Stimulated activated CD4-positive, alpha-beta T cell treated with anti-CD3 and anti-CD28 coated beads, Interleukin-4, amount 100 ng/mL, for 48 hours (primary cell): ENCODE results near the gene VMA21.
A peak's percentile ranks its signal among the peaks of the same experiment; 100 is the strongest.

Source experiments
- DNase-seq, 2 donors: peaks; one replicate each; pipeline ENCODE4 v3.0.0-alpha.2; 2020; ENCODE audit warnings: low read depth in 2 of 2

Gene VMA21, protein sequence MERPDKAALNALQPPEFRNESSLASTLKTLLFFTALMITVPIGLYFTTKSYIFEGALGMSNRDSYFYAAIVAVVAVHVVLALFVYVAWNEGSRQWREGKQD

DNA sequence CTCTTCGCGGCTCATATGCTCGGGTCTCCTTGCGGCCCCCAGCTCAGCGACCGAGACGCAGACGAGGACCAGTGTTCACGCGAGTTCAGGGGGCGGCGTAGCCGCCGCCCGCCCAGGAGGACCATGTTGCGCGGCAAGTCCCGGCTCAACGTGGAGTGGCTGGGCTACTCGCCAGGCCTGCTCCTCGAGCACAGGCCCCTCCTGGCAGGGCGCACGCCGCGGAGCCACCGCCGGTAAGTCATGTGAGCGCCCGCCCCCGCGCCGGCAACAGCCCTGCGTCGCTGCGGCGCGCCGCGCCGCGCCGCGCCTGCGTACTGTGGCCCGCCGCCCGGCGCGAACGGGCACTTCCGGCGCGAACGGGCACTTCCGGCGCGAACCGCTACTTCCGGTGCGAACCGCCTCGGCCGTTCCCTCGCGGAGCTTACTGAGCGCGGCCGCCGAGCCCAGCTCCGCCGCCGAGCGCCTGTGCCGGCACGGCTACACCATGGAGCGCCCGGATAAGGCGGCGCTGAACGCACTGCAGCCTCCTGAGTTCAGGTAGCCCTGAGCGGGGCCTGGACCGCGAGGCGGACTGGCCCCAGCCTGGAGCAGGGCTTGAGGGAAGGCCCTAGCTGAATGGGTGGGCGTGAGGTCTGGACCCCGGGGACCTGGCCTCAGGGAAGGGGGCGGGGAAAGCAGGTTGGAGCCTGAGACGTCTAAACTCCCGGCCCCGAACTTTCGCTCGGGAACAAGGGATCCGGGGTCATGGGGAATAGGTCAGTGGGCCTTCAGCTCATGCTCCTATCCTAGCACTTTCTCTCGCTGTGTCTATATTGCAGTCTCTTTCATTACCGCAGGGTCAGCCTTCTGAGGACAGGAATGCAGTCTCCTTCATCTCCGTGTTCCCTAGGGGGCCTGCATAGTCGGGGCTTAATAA lies at the start of gene VMA21:
Gene VMA21 (plus strand): TSS at position 382 of the 916 bp plus-strand sequence. CDS start 103 bp downstream, at position 485.
- DNase-seq: peak; percentile 67 to 76

DNA sequence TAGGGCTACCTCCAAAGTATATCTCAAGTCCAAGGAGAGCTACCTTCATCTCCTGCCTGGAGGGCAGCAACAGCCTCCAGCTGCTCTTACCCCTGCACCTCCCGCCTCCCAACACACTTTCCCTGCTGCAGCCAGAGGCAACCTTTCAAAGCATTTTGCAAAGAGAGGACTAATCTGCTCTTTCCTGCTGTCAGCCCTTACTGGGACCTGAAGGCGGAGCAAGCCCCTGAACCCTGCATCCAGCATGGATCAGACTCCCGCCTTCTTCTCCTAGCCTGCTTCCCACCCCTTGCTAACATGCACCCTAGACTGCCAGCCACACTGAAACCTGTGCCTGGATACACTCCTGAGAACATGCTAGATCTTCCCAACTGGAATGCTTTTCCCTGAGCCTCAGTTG lies 37.7 kb upstream of the VMA21 start:
- no peak for DNase-seq

DNA sequence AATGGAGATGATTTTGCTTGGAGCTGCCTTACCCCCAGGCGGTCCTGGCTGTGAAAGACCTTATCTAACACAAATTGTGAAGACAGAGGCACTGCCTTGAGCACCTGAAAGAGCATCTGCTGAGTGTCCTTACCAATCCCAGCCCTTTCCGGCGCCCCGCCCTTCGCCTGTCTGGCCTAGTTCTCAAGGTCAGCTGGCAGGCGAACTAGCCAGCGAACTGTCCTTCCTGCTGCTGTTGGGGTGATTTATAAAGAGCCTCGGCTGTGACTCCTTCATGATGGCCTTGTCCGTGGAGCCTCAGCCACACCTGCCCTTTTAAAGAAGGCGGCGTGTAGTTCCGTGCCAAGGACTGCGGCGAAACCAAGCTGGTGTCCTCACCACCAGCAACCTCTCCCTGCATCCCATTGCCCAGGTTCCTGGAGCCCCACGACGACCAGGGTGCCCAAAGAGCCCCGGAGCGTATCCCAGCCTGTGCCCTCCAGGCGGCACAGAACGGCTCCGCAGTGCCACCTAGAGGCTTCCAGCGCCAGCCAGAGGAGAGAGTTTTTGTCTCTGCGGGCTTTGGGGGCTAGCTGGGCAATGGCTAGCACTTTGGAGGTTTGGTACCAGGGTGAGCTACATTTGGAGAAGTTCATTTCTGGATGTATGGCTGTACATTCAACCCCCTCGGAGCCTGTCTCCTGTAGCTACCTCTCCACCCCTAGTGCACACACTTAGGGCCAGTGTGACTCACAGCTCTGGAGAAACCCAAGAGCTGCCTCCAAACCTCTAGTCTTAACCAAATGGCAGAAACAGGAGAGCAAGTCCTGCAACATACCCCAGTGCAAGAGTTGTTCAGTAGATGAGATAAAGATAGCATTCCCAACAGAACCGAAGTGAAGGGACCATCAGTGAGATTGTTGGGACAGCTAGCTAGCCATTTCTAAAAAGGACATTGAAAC lies 36.8 kb upstream of the VMA21 start:
- DNase-seq: peak; percentile 21 to 24

DNA sequence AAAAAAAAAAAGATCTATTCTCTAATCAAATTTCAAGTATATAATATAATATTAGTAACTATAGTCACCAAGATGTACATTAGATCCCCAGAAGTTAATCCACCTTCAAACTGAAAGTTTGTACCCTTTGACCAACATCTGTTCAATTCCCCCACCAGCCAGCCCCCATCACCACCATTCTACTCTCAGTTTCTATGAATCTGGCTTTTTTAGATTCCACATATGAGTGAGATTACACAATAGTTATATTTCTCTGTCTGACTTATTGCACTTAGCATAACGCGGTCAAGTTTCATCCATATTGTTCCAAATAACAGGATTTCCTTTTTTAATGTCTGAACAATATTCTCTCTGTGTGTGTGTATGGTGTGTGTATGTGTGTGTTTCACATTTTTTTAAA lies 33.7 kb upstream of the VMA21 start:
- no peak for DNase-seq

DNA sequence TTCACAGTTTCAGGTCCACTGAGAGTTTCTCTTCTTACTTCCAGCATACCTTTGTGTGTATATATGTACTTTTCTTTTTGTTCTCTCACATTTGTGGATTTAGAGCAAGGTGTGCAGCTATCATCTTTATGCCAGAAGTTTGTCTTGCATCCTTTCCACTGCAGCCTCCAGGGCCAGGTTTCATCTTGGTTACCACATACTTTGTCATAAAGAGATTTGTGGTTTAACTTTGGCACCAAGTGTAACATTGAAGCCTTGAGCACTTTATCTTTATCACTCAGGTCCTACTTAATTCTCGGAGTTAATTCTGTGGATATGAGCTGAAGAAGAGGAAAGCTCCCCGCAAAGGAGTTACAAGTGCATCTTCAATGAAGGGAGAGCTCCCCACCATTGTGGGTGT lies 31.4 kb upstream of the VMA21 start:
- DNase-seq: no peak

DNA sequence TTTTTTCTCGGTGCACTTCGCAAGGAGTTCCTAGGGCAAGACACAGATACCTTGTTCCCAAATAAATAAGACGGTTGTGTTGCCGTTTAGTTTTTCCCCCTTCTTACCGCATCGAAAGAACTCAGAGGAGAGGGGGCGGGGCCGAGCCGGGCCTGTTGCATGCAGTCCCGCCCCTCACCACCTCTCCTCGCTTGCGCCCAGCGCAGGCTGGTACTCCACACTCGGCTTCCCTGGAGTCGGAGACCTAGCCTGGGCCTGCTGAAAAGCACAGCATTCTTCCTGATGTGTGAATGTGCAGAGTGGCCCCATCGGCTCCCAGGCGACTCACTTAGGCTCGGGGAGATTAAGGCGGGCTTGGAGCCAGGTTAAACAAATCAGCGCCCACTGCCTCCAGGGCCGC lies 26.1 kb upstream of the VMA21 start:
- no peak for DNase-seq

DNA sequence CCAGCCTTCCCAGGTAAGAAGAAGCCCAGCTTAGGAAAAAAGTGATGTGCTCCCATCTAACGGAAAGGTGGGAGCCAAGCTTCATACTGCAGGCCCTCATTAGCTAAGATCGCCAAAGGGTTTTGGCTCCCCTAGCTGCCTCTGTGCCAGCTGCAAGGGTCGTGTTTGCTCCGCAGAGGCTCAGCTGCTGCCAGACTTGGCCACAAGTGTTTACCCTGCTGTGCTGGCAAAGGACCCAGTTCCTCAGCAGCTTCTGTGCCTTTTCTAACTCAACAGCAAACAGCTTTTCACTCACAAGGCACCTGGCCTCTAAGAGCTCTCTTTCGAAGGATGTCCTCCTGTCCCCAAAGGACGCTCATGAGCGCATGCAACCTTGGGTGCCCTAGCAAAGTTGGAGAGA lies 12.2 kb upstream of the VMA21 start:
- DNase-seq: no peak

DNA sequence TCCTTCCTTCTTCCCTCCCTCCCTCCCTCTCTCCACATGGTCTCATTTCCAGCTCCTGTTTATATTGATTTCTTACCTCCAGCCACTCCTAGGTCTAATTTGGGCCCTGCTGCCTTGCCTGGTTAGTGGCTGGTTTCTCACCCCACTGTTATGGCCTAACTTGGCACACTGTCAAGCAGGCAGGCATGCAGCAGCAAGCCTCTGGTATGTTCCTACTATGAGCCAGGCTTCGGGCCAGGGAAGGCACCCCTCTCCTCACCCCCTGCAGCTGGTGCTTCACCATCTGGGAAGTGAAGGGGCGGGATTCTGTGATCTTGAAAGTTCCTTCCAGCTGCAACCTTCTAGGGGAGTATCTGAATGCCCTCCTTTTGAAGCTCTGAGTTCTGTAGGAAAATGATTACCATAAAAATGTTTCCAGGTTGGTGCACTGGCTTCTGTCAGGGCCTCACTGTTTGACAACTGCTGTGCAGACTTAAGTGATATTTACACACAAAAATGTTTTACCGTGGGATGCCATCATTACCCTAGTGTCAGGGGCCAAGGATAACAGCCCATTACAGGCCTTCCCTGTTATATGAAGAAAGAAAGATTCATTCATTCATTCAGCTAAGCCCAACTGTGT lies 10.1 kb upstream of the VMA21 start:
- DNase-seq: no peak

DNA sequence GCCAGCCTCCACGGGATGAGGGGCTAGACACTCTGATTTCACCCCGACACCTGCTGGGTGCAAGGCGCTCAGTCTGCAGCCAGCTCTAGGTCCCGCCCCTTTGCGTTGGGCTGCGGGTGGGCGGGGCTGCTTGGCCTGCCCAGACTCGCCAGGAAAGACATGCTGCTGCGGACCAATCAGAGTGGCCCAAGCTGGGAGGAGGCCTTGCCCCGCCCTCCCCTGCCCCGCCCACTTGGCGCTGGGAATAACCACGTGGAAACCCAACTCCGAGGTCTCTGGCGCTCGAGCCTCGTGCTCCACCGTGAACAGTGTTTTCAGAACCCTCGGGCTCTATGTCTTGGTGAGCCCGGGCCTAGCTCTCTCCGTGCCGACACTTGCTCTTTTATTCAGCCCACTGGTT lies 5.3 kb upstream of the VMA21 start:
- DNase-seq: no peak

DNA sequence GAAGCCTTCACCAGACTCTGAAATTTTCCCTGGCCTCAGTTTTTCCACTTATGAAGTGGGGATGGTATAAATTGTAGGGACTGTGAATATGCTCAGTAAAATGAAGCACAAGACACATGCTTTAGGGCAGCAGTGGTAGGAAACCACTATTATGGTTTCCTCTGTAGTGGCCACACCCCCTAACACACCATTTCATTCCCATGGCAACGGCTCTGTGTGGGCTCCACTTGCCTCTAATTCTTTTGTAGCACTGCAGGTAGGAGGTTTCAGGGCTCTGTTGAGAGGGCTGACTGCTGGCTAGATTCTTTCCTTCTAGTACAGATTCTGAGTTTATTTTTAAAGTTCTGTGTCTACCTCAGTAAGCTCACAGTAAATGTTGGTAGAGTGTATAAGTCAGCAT lies 3.5 kb upstream of the VMA21 start:
- peak in 1 of 2 donors; percentile 38 for DNase-seq

DNA sequence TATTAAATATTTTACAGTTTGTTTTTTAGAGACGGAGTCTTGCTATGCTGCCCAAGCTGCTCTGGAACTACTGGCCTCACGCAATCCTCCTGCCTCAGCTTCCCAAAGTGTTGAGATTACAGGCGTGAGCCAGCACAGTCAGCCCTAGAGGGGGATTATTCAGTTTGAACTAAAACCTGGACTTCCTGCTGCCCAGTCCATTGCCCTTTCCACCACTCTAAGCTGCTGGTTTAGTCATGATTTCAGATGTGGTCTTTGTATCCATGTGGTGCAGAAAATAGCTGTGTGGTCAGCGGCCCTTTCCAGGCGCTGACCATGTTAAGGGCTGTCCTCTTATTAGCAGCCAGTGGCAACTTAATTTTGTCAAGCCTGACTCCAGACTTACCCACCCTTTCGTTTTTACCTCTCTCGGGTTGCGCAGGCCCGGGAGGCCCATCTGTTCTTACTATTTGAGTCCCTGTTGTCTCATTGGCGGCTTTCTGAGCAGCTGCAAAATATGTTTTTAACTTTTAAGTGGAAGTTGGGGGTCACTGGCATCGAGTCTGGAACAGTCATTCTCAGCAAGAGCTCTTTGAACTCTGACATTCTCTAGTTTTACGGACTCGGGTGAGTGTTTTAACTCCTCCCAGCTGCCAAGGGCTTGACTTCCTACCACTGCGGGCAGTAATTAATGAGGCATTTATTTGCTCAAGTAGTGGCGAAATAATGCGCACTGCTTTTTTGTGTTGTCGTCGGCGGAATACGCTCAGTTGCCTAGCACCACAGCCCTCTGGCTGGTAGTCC lies 773 bp upstream of the VMA21 start:
- DNase-seq: peak; percentile 7 to 15

DNA sequence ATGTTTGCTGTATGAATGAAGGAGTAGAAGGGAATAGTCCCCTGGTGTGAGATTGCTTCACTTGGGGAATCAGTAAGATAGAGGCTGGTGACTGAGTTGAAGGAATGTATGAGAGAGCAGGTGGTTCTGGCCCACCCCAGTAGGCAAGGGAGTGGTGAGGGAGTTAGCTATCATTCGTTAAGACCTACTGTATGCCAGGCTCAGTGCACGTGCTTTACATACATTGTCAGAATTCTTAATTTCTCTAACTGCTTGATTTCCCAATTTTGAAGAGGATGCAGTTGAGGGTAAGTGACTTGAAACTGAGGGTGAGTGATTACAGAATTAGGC lies 700 bp downstream of the VMA21 start:
- DNase-seq: no peak

DNA sequence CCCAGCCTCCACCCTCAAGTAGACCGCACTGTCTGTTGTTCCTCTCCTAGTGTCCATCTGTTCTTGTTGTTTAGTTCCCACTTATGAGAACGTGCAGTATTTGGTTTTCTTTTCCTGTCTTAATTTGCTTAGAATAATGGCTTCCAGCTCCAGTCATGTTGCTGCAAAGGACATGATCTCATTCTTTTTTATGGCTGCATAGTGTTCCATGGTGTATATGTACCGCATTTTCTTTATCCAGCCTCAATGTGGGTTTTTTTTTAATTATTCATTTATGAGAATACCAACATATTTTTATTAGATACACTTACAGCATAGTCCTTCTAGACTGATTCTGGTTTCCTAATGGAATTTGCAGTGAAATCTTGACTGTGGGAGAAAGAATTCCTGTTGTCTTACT lies 1.3 kb downstream of the VMA21 start:
- DNase-seq: no peak

DNA sequence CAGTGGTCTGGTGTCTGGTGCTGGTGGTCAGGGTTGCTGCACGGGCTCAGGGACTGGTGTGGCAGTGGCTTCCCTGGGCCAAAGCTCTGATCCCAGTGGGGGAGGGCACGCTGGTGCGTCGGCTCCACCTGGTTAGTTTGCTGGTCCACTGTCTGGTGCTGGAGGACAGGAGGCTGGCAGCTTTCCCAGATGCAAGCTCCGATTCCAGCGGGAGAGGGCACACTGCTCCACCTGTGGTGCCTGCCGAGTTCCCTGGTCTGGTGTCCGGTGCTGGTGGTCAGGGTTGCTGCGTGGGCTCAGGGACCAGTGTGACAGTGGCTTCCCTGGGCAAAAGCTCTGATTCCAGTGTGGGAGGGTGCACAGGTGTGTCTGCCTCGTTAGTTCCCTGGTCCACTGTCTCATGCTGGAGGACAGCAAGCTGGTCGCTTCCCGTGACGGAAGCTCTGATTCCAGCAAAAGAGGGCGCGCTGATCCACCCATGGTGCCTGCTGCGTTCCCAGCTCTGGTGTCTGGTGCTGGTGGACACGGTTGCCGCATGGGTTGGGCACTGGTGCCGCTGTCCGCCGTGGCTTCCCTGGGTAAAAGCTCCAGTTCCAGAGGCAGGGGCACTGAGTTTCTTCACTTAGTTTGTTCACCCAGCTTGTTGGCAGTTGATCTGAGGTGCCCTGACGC lies 5.8 kb downstream of the VMA21 start:
- no peak for DNase-seq

DNA sequence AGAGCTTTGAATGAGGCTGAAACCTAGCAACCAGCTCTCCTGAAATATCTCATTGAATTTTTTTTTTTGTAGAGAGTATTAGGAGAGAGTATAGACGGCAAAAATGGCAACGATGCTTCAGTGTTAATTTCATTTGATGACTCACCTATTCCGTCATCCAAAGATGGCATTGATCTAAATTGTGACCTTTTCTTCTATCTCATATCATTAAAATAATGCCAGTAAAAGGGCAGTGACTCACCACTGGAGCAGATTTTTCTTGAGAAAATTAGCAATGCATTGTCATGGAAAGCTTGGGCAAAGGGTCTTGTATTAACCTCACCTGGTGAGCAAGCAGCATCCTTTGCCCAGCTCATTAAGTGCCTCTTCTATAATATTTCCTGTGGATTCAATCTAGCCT lies 19.6 kb downstream of the VMA21 start:
- no peak for DNase-seq

DNA sequence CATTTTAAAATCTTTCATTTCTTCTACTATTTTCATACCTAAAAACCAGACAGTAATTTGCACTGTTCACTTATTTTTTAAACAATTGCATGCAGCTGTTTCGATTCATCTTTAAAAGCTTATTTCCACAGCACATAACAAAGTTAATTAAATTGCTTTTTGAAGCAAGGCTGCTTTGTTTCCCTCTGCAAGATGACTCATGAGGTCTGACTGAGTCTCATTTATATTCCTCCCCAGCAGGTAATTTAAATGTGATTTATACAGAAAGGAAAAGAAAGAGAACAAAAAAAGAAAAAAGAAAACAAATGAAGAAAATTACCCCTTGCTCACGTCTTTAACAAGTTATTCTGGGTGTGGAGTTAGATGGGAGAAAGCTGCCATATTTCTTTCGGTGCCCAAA lies 22.8 kb downstream of the VMA21 start:
- no peak for DNase-seq

DNA sequence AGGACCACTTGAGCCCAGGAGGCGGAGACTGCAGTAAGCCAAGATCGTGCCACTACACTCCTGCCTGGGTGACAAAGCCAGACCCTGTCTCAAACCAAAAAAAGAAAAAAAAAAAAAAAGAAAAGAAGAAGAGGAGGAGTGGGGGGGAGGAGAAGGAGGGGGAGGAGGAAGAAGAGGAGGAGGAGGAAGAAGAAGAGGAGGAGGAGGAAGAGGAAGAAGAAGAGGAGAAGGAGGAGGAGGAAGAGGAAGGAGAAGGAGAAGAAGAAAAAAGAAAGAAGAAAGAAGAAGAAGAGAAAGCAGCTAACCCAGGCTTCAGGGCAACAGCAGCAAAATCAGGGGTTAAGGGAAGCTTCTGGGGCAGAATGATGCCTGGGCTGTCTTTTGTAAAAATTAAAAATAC lies 27.5 kb downstream of the VMA21 start:
- DNase-seq: no peak

DNA sequence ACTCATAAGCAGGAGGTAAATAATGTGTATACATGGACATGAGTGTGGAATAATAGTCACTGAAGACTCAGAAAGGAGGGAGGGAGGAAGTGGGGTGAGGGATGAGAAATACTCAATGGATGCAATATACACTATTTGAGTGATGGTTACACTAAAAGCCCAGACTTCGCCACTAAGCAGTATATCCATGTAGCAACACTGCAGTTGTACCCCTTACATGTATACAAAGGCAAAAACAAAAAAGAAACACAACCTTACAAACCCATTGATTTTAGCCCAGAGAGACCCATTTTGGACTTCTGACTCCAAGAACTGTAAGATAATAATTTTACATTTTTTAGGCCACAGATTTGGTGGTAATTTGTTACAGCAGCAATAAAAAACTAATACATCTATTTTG lies 51.5 kb downstream of the VMA21 start:
- no peak for DNase-seq

DNA sequence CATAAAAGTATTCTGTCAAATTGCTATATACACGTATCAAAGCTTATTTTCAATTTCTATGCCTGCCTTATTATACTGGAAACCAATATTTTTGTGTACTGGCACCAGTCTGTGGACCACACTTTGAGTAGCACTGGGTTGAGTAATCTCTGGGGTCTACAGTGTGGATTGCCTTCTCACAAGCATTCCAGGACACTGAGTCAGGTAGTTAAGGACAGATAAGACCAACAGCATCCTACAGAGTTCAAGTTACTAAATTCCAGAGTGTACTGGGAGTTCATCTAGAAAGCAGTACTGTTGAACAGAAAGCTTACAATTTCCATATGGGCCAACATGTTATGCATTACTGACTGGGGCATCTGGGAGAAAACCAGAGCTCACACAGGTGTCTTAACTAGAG lies 61.8 kb downstream of the VMA21 start:
- no peak for DNase-seq
